ENCODE results near the gene MACROH2A2.
A peak's percentile ranks its signal among the peaks of the same experiment; 100 is the strongest.
"Not testable (repeated sequence)": the region's sequence is repeated elsewhere in the genome, so short reads cannot be mapped to it uniquely, and the experiment has no call there.

MACROH2A2 gene

GRCh38 chr10:70121281-70121949, 68.8 kb downstream of the MACROH2A2 start:
- no peak overlapping the region for H2BK12ac ChIP-seq (ENCODE audit: low read length in 2 of 2)
- no peak overlapping the region for H2AFZ ChIP-seq (ENCODE audit: low read depth, low read length)
- H2BK15ac ChIP-seq (ENCODE audit: low read depth, poor library complexity, severe bottlenecking), result no peak overlapping the region
- H2BK5ac ChIP-seq (ENCODE audit: low read depth, low read length, poor library complexity, severe bottlenecking), result no peak overlapping the region
- H3K79me1 ChIP-seq (replicated peaks; ENCODE audit: low read length, poor library complexity, severe bottlenecking), result peaks cover 3% of the 10 kb centered on the region
- no peak overlapping the region for H4K91ac ChIP-seq (ENCODE audit: low read length)
- H3K9me3 ChIP-seq (ENCODE audit: control insufficient read depth, low read length), result no peaks in the 10 kb centered on the region
- peaks cover 9% of the 10 kb centered on the region for H3K4me1 ChIP-seq (ENCODE audit: control insufficient read depth, insufficient read depth, low read depth, low read length)
- no peak overlapping the region for H3K23ac ChIP-seq (ENCODE audit: low read length in 2 of 2)
- H3K4me2 ChIP-seq (ENCODE audit: low read length, poor library complexity, severe bottlenecking), result no peak overlapping the region
- no peak overlapping the region for H3K9ac ChIP-seq (ENCODE audit: low read length)
- H2BK120ac ChIP-seq (ENCODE audit: low read depth, low read length), result no peak overlapping the region
- no peak overlapping the region for H4K8ac ChIP-seq (ENCODE audit: low read length)
- H3K27me3 ChIP-seq (ENCODE audit: control insufficient read depth in 1 of 2, insufficient read depth in 1 of 2, low read length in 2 of 2), result no peaks in the 10 kb centered on the region
- no peak overlapping the region for H3K27ac ChIP-seq (ENCODE audit: low read length, poor library complexity, severe bottlenecking)
- no peak for DNase-seq
- peaks cover 41 to 76% of the 10 kb centered on the region in 2 experiments for H3K36me3 ChIP-seq (ENCODE audit: control insufficient read depth in 1 of 2, insufficient read depth in 2 of 2, low read depth in 1 of 2, low read length in 2 of 2)
- no peak overlapping the region for H3K14ac ChIP-seq (ENCODE audit: low read length in 2 of 2)
- WGBS, result 94% methylated on average over 10 of the region's 11 CpGs
- no peak overlapping the region for H2AK5ac ChIP-seq (ENCODE audit: low read length, severe bottlenecking)
- H3K4me3 ChIP-seq (ENCODE audit: insufficient read depth in 1 of 2, low read depth in 1 of 2, low read length in 2 of 2), result no peak overlapping the region
- H3K18ac ChIP-seq (ENCODE audit: low read depth in 1 of 2, low read length in 2 of 2), result no peak overlapping the region
- no peak overlapping the region for H3K4ac ChIP-seq (ENCODE audit: low read depth in 1 of 2, low read length in 2 of 2)

- no peaks in the 10 kb centered on the region for H3K9me3 ChIP-seq (ENCODE audit: control insufficient read depth, low read length)
- H4K91ac ChIP-seq (ENCODE audit: low read length), result no peak overlapping the region
- peaks cover 3% of the 10 kb centered on the region for H3K79me1 ChIP-seq (replicated peaks; ENCODE audit: low read length, poor library complexity, severe bottlenecking)
- no peaks in the 10 kb centered on the region for H3K27me3 ChIP-seq (ENCODE audit: control insufficient read depth in 1 of 2, insufficient read depth in 1 of 2, low read length in 2 of 2)
- no peak overlapping the region for H2BK5ac ChIP-seq (ENCODE audit: low read depth, low read length, poor library complexity, severe bottlenecking)
- peaks cover 7% of the 10 kb centered on the region for H3K4me1 ChIP-seq (ENCODE audit: control insufficient read depth, insufficient read depth, low read depth, low read length)
- H3K36me3 ChIP-seq (ENCODE audit: control insufficient read depth in 1 of 2, insufficient read depth in 2 of 2, low read depth in 1 of 2, low read length in 2 of 2), result peaks cover 35 to 69% of the 10 kb centered on the region in 2 experiments
- no peak overlapping the region for H2BK12ac ChIP-seq (ENCODE audit: low read length in 2 of 2)
- no peak overlapping the region for H3K4ac ChIP-seq (ENCODE audit: low read depth in 1 of 2, low read length in 2 of 2)
- H2BK15ac ChIP-seq (ENCODE audit: low read depth, poor library complexity, severe bottlenecking), result no peak overlapping the region
- no peak overlapping the region for H3K4me3 ChIP-seq (ENCODE audit: insufficient read depth in 1 of 2, low read depth in 1 of 2, low read length in 2 of 2)
- H2AK5ac ChIP-seq (ENCODE audit: low read length, severe bottlenecking), result no peak overlapping the region
- H3K4me2 ChIP-seq (ENCODE audit: low read length, poor library complexity, severe bottlenecking), result no peak overlapping the region
- 83% methylated on average over 5 of the region's 5 CpGs for WGBS
- no peak overlapping the region for H3K18ac ChIP-seq (ENCODE audit: low read depth in 1 of 2, low read length in 2 of 2)
- no peak overlapping the region for H3K14ac ChIP-seq (ENCODE audit: low read length in 2 of 2)
- no peak overlapping the region for H3K23ac ChIP-seq (ENCODE audit: low read length in 2 of 2)
- no peak overlapping the region for H3K9ac ChIP-seq (ENCODE audit: low read length)
- no peak overlapping the region for H2BK120ac ChIP-seq (ENCODE audit: low read depth, low read length)
- DNase-seq, result peak; percentile 32
- no peak overlapping the region for H4K8ac ChIP-seq (ENCODE audit: low read length)
- H3K27ac ChIP-seq (ENCODE audit: low read length, poor library complexity, severe bottlenecking), result no peak overlapping the region
- no peak overlapping the region for H2AFZ ChIP-seq (ENCODE audit: low read depth, low read length)
These were observed 70.1 kb downstream of the MACROH2A2 start for GRCh38 chr10:70122742-70123141.

- H2AK5ac ChIP-seq (ENCODE audit: low read length, severe bottlenecking); H3K27ac ChIP-seq (ENCODE audit: low read length, poor library complexity, severe bottlenecking); H3K4me3 ChIP-seq (ENCODE audit: insufficient read depth in 1 of 2, low read depth in 1 of 2, low read length in 2 of 2); H3K18ac ChIP-seq (ENCODE audit: low read depth in 1 of 2, low read length in 2 of 2); H3K23ac ChIP-seq (ENCODE audit: low read length in 2 of 2); DNase-seq; H3K27me3 ChIP-seq (ENCODE audit: control insufficient read depth in 1 of 2, insufficient read depth in 1 of 2, low read length in 2 of 2); H2BK15ac ChIP-seq (ENCODE audit: low read depth, poor library complexity, severe bottlenecking); H3K4me2 ChIP-seq (ENCODE audit: low read length, poor library complexity, severe bottlenecking); H2BK12ac ChIP-seq (ENCODE audit: low read length in 2 of 2); H3K9me3 ChIP-seq (ENCODE audit: control insufficient read depth, low read length); H2BK5ac ChIP-seq (ENCODE audit: low read depth, low read length, poor library complexity, severe bottlenecking); H3K4me1 ChIP-seq (ENCODE audit: control insufficient read depth, insufficient read depth, low read depth, low read length); H3K79me1 ChIP-seq (replicated peaks; ENCODE audit: low read length, poor library complexity, severe bottlenecking); H4K8ac ChIP-seq (ENCODE audit: low read length); H4K91ac ChIP-seq (ENCODE audit: low read length); H3K9ac ChIP-seq (ENCODE audit: low read length); H3K4ac ChIP-seq (ENCODE audit: low read depth in 1 of 2, low read length in 2 of 2); H2BK120ac ChIP-seq (ENCODE audit: low read depth, low read length); H3K14ac ChIP-seq (ENCODE audit: low read length in 2 of 2); H2AFZ ChIP-seq (ENCODE audit: low read depth, low read length): not testable (repeated sequence)
- WGBS, result 96% methylated on average over 9 of the region's 9 CpGs
- peaks cover 33 to 69% of the 10 kb centered on the region in 2 experiments for H3K36me3 ChIP-seq (ENCODE audit: control insufficient read depth in 1 of 2, insufficient read depth in 2 of 2, low read depth in 1 of 2, low read length in 2 of 2)
These were observed 70.5 kb downstream of the MACROH2A2 start for GRCh38 chr10:70123166-70123565.

GRCh38 chr10:70123817-70124216, 71.2 kb downstream of the MACROH2A2 start:
- Histone ChIP-seq H2BK120ac (ENCODE audit: low read depth, low read length) (no peak overlapping the region), H3K14ac (ENCODE audit: low read length in 2 of 2) (peak overlapping the region in 1 of 2 experiments; percentile 44)

More at GRCh38 chr10:70123817-70124216, 71.2 kb downstream of the MACROH2A2 start:
- no peak overlapping the region for H2AFZ ChIP-seq (ENCODE audit: low read depth, low read length)
- H3K9ac ChIP-seq (ENCODE audit: low read length), result no peak overlapping the region
- peaks cover 31 to 67% of the 10 kb centered on the region in 2 experiments for H3K36me3 ChIP-seq (ENCODE audit: control insufficient read depth in 1 of 2, insufficient read depth in 2 of 2, low read depth in 1 of 2, low read length in 2 of 2)
- H3K27me3 ChIP-seq (ENCODE audit: control insufficient read depth in 1 of 2, insufficient read depth in 1 of 2, low read length in 2 of 2), result no peaks in the 10 kb centered on the region
- WGBS, result 99% methylated on average over 9 of the region's 10 CpGs
- H2BK5ac ChIP-seq (ENCODE audit: low read depth, low read length, poor library complexity, severe bottlenecking), result no peak overlapping the region
- H2BK15ac ChIP-seq (ENCODE audit: low read depth, poor library complexity, severe bottlenecking), result no peak overlapping the region
- no peak for DNase-seq
- no peak overlapping the region for H3K18ac ChIP-seq (ENCODE audit: low read depth in 1 of 2, low read length in 2 of 2)
- no peak overlapping the region for H3K27ac ChIP-seq (ENCODE audit: low read length, poor library complexity, severe bottlenecking)
- no peak overlapping the region for H3K23ac ChIP-seq (ENCODE audit: low read length in 2 of 2)
- no peaks in the 10 kb centered on the region for H3K9me3 ChIP-seq (ENCODE audit: control insufficient read depth, low read length)
- H2BK12ac ChIP-seq (ENCODE audit: low read length in 2 of 2), result no peak overlapping the region
- H2AK5ac ChIP-seq (ENCODE audit: low read length, severe bottlenecking), result no peak overlapping the region
- H3K4me2 ChIP-seq (ENCODE audit: low read length, poor library complexity, severe bottlenecking), result no peak overlapping the region
- no peak overlapping the region for H4K91ac ChIP-seq (ENCODE audit: low read length)
- peaks cover 7% of the 10 kb centered on the region for H3K4me1 ChIP-seq (ENCODE audit: control insufficient read depth, insufficient read depth, low read depth, low read length)
- H3K79me1 ChIP-seq (replicated peaks; ENCODE audit: low read length, poor library complexity, severe bottlenecking), result peaks cover 3% of the 10 kb centered on the region
- H3K4ac ChIP-seq (ENCODE audit: low read depth in 1 of 2, low read length in 2 of 2), result no peak overlapping the region
- no peak overlapping the region for H3K4me3 ChIP-seq (ENCODE audit: insufficient read depth in 1 of 2, low read depth in 1 of 2, low read length in 2 of 2)
- H4K8ac ChIP-seq (ENCODE audit: low read length), result no peak overlapping the region
